Body of pancreas (tissue), 4 donors: ENCODE results near the gene EMSY. TPM values are rescaled to one million over a fixed set of nuclear protein-coding genes. Genes with fewer than 3 reads are reported as not detected.
"Not testable (repeated sequence)": the region's sequence is repeated elsewhere in the genome, so short reads cannot be mapped to it uniquely, and the experiment has no call there.

ENCODE experiments used
- ATAC-seq: fragments of 150-250 bp; one replicate; pipeline ENCODE4 v1.9.1; 2016
- DNase-seq, 4 donors: peaks; one replicate each; pipeline ENCODE4 v3.0.0-alpha.2; 2019
- H3K27ac ChIP-seq, 4 donors: fragments of 200-600 bp; sonication (generic); 1 replicate in 3 of 4; 2 replicates in 1 of 4; pipeline versions ENCODE4 v1.5.1 to v1.6.1; 2016 to 2019; ENCODE audit warnings: mild to moderate bottlenecking in 1 of 4, mixed read lengths in 1 of 4, moderate library complexity in 1 of 4
- H3K27me3 ChIP-seq, 2 donors: fragments of 200-600 bp; sonication (generic); one replicate each; pipeline ENCODE4 v1.6.0; 2016; ENCODE audit warnings: mild to moderate bottlenecking in 1 of 2
- H3K36me3 ChIP-seq, 2 donors: fragments of 200-600 bp; sonication (generic); replicated peaks in 1 of 2; 2 replicates each; pipeline ENCODE4 v1.5.1; 2016; ENCODE audit warnings: low read depth in 2 of 2; ENCODE audit not compliant: insufficient read depth in 1 of 2
- H3K4me1 ChIP-seq: fragments of 200-600 bp; sonication (generic); one replicate; pipeline ENCODE4 v1.6.0; 2016
- H3K4me3 ChIP-seq, 2 donors: fragments of 200-600 bp; sonication (generic); 1 replicate in 1 of 2; 2 replicates in 1 of 2; pipeline ENCODE4 v1.5.1; 2016 to 2019
- H3K9me3 ChIP-seq, 3 donors: fragments of 200-600 bp; sonication (generic); 1 replicate in 2 of 3; 2 replicates in 1 of 3; pipeline ENCODE4 v1.5.1; 2016
- POLR2A ChIP-seq, 3 donors: fragments of 450-650 bp; IDR thresholded peaks; one replicate each; pipeline ENCODE4 v1.6.1; 2016; ENCODE audit warnings: antibody characterized with exemption in 3 of 3, mild to moderate bottlenecking in 2 of 3
- WGBS, 2 donors: methylation state at CpG; one replicate each; pipeline ENCODE4 v1.1.5; 2017; 5-methylcytosine and 5-hydroxymethylcytosine counted together
- intact Hi-C: fragments of 100-400 bp; cut with DNase I; formaldehyde crosslinking; loops from one replicate; pipeline ENCODE4 v1.15.1; 2023
- total RNA-seq, 2 donors: library from RNA; depleted of rRNA; stranded (reverse); fragments of >200 nt; gene quantifications; one replicate each; pipeline ENCODE4 v1.1.0, GENCODE V29; 2016
- TF ChIP-seq, protein P1 (sequence below), 7 experiments: fragments of 450-650 bp in 4 of 7; fragments of 200-600 bp in 3 of 7; sonication (generic) in 3 of 7; IDR thresholded peaks; one replicate each; pipeline ENCODE4 v1.5.1; 2016 to 2019; ENCODE audit warnings: antibody characterized with exemption in 7 of 7

The EMSY gene
- total RNA-seq, 2 donors from 2014 or later: 13.5 to 30.3 TPM

DNA sequence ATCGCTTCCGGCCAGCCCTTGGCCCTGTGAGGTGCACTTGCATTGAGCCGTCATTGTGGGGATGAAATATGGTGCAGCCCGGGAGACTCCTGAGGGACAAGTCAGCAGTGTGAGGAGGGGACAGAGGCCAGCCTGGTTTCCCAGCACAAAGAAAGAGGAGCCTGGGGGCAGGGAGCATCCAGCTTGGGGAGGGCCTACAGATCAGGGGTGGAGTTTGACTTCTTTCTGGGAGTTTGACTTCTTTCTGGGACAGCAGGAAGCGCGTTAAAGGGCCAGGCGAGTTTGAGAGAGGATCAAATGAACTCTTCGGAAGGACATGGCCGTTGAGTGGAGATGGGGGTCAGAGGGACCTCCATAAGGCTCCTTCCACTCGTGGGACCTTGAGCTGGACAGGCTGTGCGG is 133.8 kb downstream of the EMSY start:
- no peaks in the 10 kb centered on the region for H3K36me3 ChIP-seq
- TF ChIP-seq, protein P1, sequence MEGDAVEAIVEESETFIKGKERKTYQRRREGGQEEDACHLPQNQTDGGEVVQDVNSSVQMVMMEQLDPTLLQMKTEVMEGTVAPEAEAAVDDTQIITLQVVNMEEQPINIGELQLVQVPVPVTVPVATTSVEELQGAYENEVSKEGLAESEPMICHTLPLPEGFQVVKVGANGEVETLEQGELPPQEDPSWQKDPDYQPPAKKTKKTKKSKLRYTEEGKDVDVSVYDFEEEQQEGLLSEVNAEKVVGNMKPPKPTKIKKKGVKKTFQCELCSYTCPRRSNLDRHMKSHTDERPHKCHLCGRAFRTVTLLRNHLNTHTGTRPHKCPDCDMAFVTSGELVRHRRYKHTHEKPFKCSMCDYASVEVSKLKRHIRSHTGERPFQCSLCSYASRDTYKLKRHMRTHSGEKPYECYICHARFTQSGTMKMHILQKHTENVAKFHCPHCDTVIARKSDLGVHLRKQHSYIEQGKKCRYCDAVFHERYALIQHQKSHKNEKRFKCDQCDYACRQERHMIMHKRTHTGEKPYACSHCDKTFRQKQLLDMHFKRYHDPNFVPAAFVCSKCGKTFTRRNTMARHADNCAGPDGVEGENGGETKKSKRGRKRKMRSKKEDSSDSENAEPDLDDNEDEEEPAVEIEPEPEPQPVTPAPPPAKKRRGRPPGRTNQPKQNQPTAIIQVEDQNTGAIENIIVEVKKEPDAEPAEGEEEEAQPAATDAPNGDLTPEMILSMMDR (IDR thresholded peaks at IDR 0.05): no peak
- TF ChIP-seq POLR2A (IDR thresholded peaks at IDR 0.05): no peak
- no peak overlapping the region for H3K4me3 ChIP-seq
- WGBS, 2 donors: 69 to 82% methylated on average over 10 to 11 of the region's 11 CpGs
- H3K27me3 ChIP-seq: no peaks in the 10 kb centered on the region
- intact Hi-C loops: no loop called here
- H3K9me3 ChIP-seq: no peaks in the 10 kb centered on the region
- peak overlapping the region in 3 of 4 donors; percentile 26 to 68 (median 38) for H3K27ac ChIP-seq
- DNase-seq: peak in 3 of 4 donors; percentile 27 to 42 (median 39)
- H3K4me1 ChIP-seq: no peaks in the 10 kb centered on the region
- peak; percentile 66 for ATAC-seq

DNA sequence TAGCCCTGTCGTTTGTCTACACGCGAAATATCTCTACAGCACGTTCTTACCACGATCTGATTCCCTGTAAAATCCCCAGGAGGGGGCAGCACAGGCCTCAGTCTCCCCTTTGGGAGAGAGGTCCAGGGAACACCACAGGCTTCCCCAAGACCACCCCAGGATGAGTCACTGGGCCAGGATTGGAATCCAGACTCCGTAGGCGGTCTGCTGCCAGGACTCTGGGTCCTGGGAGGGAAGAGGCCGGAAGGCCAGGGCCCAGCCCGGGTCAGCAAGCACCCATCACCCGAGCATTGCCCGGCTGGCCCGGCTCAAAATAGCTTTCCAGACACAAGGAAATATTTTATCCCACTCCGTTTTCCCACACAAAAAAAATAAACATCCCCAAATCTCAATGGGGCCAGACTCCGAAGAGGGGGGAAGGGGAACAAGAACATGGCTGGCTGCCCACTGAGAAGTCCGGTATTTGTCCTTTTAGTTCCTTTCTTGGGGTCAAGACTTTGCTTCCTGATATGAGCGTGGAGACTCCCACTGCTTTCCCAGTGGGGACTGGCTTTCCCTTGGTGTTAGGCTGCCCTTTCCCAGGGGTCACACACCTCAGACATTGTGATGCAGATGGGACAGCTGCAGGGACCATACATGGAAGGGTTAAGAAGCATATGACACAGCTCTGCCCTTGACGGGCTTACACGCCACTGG is 134.4 kb downstream of the EMSY start:
- Histone ChIP-seq H3K4me3 (no peak overlapping the region), H3K27ac (peak overlapping the region in 3 of 4 donors; percentile 26 to 68 (median 38)), H3K27me3 (no peaks in the 10 kb centered on the region), H3K9me3 (no peaks in the 10 kb centered on the region), H3K4me1 (no peaks in the 10 kb centered on the region), H3K36me3 (no peaks in the 10 kb centered on the region)
- intact Hi-C loops: no loop called here
- TF ChIP-seq POLR2A (IDR thresholded peaks at IDR 0.05): no peak
- TF ChIP-seq, protein P1 (IDR thresholded peaks at IDR 0.05): no peak
- peak in 3 of 4 donors; percentile 18 to 42 (median 37) for DNase-seq
- peak; percentile 62 for ATAC-seq
- 64 to 69% methylated on average over 13 to 18 of the region's 18 CpGs for WGBS, 2 donors

DNA sequence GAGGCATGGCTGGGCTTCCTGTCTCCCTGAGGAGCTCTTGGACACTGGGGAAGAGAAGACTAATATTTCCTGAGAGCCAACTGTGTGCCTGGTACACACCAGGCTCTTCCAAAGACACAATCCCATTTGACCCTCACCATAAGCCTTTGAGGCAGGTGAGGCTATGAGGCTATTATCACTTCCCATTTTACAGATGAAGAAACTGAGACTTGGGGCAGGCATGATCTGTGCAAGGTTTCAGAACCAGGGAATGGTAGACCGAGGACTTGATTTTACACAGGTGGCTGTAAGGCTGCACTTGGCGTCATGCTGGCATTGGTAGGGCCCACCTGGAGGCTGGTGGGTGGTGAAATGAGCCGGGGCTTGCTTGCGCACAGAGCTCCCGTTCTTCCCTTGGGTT is 134.9 kb downstream of the EMSY start:
- 80 to 88% methylated on average over 5 of the region's 5 CpGs for WGBS, 2 donors
- H3K27ac ChIP-seq: peak overlapping the region in 2 of 4 donors; percentile 38 to 61
- ATAC-seq (no peak), DNase-seq (no peak)
- TF ChIP-seq POLR2A (IDR thresholded peaks at IDR 0.05): no peak
- TF ChIP-seq, protein P1 (IDR thresholded peaks at IDR 0.05): no peak
- no peaks in the 10 kb centered on the region for H3K4me1 ChIP-seq
- no peak overlapping the region for H3K4me3 ChIP-seq
- H3K9me3 ChIP-seq: no peaks in the 10 kb centered on the region
- no peaks in the 10 kb centered on the region for H3K27me3 ChIP-seq
- no peaks in the 10 kb centered on the region for H3K36me3 ChIP-seq
- intact Hi-C loops: no loop called here

DNA sequence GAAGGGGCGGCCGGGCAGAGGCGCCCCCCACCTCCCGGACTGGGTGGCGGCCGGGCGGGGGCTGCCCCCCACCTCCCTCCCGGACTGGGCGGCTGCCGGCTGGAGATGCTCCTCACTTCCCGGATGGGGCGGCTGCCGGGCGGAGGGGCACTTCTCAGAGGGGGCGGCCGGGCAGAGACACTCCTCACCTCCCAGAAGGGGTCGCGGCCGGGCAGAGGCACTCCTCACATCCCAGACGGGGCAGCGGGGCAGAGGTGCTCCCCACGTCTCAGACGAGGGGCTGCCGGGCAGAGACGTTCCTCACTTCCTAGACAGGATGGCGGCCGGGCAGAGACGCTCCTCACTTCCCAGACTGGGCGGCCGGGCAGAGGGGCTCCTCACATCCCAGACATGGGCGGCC is 137.7 kb downstream of the EMSY start:
- H3K4me3 ChIP-seq, H3K4me1 ChIP-seq, H3K27ac ChIP-seq, ATAC-seq, H3K36me3 ChIP-seq, intact Hi-C loops, H3K27me3 ChIP-seq, DNase-seq, H3K9me3 ChIP-seq: not testable (repeated sequence)
- 93 to 98% methylated on average over 16 to 31 of the region's 31 CpGs for WGBS, 2 donors

DNA sequence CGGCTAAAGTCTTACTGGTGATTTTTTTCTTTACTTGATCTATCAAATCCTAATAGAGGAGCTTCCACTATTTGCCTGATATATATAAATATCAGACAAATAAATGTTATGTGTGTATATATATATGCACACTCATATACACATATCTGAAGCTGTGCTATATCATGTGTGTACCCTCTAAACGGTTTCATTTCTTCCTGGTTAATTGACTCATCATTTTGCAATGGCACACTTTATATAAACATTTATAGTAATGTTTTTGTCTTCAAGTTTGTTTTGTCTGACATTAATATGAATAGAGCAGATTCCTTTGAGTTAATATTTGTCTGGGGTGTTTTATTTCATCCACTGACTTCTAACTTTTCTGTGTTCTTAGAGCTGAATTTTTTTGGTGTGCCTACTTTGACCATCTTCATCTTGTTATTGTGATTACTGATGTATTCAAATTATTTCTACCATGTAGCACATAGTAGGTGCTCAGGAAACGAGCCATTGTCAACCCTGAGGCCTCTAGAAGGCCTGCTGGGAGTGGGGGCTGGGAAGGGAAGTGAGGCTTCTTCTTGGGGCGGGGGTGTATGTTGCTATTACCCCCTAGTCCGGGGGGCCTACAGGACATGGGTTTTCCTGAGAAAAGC is 143.1 kb downstream of the EMSY start:
- peak overlapping the region in 2 of 4 donors; percentile 40 to 60 for H3K27ac ChIP-seq
- intact Hi-C loops: no loop called here
- H3K4me1 ChIP-seq: no peaks in the 10 kb centered on the region
- no peaks in the 10 kb centered on the region for H3K9me3 ChIP-seq
- 50 to 62% methylated on average over 5 of the region's 5 CpGs for WGBS, 2 donors
- no peaks in the 10 kb centered on the region for H3K36me3 ChIP-seq
- DNase-seq: no peak
- H3K27me3 ChIP-seq: no peaks in the 10 kb centered on the region
- no peak overlapping the region for H3K4me3 ChIP-seq
- TF ChIP-seq, protein P1 (IDR thresholded peaks at IDR 0.05): no peak
- TF ChIP-seq POLR2A (IDR thresholded peaks at IDR 0.05): no peak
- ATAC-seq: no peak
